Jurkat, Clone E6-1 (cell line): ENCODE results near the gene CCDC183.
"Not testable (repeated sequence)": the region's sequence is repeated elsewhere in the genome, so short reads cannot be mapped to it uniquely, and the experiment has no call there.

ENCODE experiments used
- DNase-seq: peaks from one replicate; pipeline ENCODE4 v3.0.0-alpha.2; 2011; ENCODE audit warnings: low read depth, low spot score
- H3K4me3 ChIP-seq: 2 replicates; pipeline ENCODE4 v1.5.1; 2011; ENCODE audit warnings: mild to moderate bottlenecking, low read length, control low read depth, moderate library complexity

The CCDC183 gene

DNA sequence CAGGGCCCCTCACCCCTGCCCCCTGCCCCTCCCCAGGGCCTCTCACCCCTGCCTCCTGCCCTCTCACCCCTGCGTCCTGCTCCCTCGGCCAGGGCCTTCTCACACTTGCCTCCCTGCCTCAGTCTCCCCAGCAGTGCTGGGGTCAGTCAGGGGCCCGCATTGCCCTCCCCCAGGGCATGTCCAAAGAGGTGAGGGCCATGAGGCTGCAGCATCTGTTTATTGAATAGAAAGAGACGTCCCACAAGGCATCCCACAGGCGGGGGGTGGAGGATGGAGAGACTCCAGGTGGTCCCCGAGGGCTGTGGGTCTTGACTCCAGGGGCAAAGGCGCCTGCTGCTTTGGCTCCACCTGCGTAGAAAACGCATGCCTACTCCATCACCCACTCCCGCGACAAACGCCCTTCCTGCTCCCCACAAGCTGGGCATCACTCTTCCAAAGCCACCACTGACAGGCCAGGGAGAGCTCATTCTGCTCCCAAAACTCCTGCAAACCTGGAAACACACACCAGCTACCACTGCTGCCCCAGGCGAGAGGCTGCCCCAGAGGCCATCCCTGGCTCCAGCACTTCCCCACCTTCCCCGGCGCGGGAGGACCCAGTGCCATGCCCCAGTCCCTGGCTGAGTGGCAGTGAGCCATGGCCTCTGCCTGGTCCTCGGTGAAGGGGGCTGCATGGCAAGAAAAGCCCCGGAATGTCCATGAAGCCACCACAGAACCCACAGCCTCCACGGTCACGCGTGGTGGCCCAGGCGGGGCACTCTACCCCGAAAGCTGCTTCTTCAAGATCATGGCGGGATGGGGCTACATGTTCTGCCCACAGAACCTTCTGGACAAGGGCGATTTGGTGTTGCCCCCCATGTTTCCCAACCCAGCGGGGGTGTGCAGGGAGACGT, 36.5 kb upstream of the CCDC183 start:
- DNase-seq = no peak

GRCh38 chr9:136760424-136760823, 35.7 kb upstream of the CCDC183 start:
- no peak for DNase-seq
- H3K4me3 ChIP-seq = no peak overlapping the region

More for the DNA sequence above, 36.5 kb upstream of the CCDC183 start:
- no peak overlapping the region for H3K4me3 ChIP-seq

DNA sequence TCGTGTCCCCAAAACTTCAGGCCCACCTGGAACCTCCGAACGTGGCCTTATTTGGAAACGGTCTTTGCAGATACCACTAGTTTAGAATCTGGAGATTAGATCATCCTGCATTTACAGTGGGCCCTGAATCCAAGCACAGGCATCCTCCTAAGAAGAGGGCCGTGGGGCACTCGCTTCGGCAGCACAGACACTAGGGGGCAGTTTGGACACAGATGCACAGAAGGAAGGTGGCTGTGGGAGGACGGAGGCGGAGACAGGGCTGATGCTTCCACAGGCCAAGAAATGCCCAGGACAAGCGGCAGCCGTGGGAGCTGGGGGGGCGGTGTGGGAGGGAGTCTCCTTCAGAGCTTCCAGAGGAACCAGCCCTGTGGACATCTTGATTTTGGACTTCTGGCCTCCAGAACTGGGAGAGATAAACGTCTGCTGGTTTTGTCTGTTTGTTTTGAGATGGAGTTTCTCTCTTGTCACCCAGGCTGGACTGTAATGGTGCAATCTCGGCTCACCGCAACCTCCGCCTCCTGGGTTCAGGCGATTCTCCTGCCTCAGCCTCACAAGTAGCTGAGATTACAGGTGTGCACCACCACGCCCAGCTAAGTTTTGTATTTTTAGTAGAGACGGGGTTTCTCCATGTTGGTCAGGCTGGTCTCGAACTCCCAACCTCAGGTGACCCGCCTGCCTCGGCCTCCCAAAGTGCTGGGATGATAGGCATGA, 35.1 kb upstream of the CCDC183 start:
- H3K4me3 ChIP-seq = not testable (repeated sequence)

DNA sequence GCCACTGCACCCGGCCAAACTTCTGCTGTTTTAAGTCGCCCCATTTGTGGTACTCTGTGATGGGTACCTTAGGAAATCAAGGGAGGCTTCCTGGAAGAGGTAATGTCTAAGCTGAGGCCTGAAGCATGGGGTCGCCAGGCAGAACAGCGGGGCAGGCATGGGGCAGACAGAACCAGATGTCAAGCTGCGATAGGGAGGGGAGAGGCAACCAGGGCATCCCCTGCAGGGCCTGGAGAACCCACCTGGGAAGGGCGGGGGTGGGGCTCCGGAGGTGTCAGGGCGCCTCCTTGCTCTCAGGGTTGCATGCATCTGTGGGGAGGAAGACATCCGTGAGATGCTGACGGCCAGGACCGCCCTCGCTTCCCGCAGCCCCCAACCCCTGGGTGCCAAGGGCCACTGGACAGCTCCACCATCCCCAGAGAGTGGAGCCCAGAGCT, 34.6 kb upstream of the CCDC183 start:
- H3K4me3 ChIP-seq = no peak overlapping the region
- DNase-seq = no peak

More for the DNA sequence above, 35.1 kb upstream of the CCDC183 start:
- DNase-seq = peak; percentile 17

- no peak for DNase-seq
- H3K4me3 ChIP-seq = no peak overlapping the region
Measured at GRCh38 chr9:136762221-136762691, 33.9 kb upstream of the CCDC183 start.

DNA sequence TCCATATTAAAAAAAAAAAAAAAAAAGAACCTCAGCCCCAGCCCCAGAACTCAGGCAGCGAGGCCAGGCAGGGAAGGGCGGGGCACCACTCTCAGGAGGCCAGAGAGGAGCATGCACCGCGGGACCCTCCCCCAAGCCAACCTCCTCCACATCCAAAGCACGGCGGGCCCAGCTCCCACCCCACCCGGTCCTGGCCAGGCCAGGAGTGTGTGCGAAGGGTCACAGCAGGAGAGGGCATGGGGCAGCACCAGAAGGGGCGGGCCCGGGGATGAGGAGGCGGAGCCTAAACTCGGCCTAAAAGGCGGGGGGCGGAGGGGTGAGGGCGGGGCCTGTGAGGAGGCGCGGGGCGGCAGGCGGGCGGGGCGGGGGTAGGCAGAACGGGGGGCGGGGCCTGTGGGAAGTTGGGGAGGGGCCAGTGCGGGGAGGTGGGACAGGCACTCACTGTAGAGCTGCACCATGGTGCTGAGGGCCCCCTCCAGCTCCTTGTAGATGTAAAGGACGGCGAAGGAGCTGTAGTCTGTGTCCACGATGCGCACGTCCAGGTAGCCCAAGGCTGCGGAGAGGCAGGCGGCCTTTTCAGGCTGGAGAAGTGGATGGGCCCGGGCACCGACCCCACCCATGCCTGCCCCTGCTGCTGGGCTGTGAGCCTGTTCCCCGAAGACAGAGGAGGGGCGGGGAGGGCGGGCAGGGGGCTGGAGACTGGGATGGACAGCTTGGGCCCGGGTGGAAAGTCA, 33.1 kb upstream of the CCDC183 start:
- no peak overlapping the region for H3K4me3 ChIP-seq

GRCh38 chr9:136763649-136764035, 32.5 kb upstream of the CCDC183 start:
- no peak overlapping the region for H3K4me3 ChIP-seq
- no peak for DNase-seq

More for the DNA sequence above, 33.1 kb upstream of the CCDC183 start:
- DNase-seq = no peak

DNA sequence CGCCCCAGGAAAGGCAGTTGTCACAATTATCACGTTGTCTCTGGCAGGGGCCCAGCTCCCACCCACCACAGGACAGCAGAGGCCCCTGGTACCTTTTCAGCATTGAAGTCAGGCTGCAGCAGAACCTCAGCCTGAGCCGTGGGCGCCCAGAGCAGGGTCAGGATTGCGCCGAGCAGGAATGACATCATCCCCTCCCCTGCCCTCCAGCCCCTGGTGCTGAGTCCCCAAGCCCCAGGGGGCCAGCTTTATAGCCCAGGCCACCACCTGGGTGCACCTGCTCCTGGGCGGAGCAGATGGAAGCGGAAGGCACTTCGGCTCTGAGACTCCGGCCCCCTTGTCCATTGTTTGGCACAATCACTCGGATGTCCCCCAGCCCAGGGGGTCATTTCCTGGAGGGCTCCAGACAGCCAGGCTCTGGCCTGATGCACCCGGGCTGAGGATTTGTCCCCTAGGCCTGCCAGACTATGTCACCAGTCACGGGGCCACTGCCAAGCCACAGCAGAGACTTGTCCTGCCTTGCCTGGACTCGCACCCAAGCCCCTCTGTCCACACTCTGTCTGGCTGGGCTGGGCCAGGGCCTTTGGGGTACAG, 31.7 kb upstream of the CCDC183 start, which contains the start of gene LCN15:
Gene LCN15 (minus strand): TSS at position 218 of the 591 bp plus-strand sequence. CDS start 30 bp downstream, at position 188.
- no peak for DNase-seq
- H3K4me3 ChIP-seq = no peak within 1 kb of the TSS

- H3K4me3 ChIP-seq = no peak overlapping the region
- no peak for DNase-seq
Measured at GRCh38 chr9:136765041-136765440, 31.1 kb upstream of the CCDC183 start.

DNA sequence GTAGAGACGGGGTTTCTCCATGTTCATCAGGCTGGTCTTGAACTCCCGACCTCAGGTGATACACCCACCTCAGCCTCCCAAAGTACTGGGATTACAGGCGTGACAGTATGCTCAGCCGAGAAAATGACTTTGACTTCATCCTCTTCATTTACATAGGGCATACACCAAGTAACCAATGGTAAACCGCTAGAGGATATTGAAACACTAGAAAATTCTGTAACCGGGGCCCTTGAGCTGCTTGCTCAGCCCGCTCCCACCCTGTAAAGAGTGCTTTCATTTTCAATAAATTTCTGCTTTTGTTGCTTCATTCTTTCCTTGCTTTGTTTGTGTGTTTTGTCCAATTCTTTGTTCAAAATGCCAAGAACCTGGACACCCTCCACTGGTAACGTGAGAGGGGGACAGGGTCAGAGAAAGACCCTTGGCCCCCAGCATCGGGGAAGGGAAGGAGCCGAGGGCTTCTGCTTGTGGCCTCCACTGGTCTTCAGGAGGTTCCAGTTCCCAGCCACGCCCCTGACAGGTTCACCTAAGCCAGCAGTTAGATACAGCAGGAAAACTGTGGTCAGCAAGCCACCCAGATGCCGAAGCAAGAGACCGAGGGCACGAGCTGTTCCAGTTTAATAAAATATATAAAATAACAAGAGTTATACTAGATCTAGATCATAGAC, 30.3 kb upstream of the CCDC183 start:
- not testable (repeated sequence) for H3K4me3 ChIP-seq, DNase-seq

- H3K4me3 ChIP-seq, DNase-seq: not testable (repeated sequence)
Measured at GRCh38 chr9:136766410-136767120, 29.6 kb upstream of the CCDC183 start.

DNA sequence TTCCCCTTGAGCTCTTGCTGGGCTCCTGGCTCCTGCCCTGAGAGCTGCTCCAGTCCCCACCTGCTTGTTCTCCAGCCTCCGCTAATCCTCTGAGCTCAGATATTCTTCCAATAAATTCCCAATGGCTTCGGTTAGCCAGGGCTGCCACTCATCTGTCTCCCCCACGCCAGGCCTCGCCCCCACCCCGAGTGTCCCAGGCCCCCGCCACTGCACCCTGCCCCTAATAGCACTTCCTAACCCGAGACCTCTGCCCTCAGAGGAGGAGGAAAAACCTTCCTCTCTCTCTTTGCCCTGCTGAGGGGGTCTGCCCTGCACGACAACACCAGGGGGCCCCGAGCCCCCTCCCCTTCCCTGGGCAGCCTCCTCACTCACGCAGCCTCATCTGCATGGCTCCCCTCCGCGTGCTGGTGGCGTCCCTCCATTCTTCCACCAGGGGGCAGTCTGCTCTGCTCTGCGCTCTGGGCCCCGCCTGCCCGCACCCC, 26.4 kb upstream of the CCDC183 start:
- no peak overlapping the region for H3K4me3 ChIP-seq
- no peak for DNase-seq

GRCh38 chr9:136771907-136772415, 24.2 kb upstream of the CCDC183 start:
- no peak overlapping the region for H3K4me3 ChIP-seq
- DNase-seq = no peak

GRCh38 chr9:136773386-136774044, 22.6 kb upstream of the CCDC183 start:
- H3K4me3 ChIP-seq = no peak overlapping the region
- no peak for DNase-seq

- no peak overlapping the region for H3K4me3 ChIP-seq
- no peak for DNase-seq
Measured at GRCh38 chr9:136774416-136775045, 21.6 kb upstream of the CCDC183 start.

DNA sequence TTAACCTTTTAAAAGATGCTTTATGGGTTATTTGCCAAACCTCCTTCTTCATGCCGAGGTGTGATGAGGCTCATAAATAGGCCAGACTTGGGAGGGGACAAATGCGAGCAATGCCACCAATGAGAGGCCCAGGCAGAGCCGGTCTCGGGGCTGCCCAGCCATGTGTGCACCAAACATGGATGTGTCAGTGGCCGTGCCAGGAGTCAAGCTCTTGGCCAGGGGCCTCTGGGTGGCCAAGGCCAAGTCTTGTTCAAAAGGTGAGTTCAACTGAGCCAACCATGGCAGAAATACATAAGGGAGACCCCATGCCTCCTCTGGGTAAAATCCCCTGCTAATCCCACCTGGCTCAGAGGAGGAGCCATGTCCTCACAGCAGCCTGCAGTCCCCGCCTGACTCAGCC, 20.9 kb upstream of the CCDC183 start:
- H3K4me3 ChIP-seq = no peak overlapping the region
- DNase-seq = no peak

- no peak overlapping the region for H3K4me3 ChIP-seq
- no peak for DNase-seq
Measured at GRCh38 chr9:136776947-136777346, 19.2 kb upstream of the CCDC183 start.
